ENCODE results near the gene CRIP2.

DNA sequence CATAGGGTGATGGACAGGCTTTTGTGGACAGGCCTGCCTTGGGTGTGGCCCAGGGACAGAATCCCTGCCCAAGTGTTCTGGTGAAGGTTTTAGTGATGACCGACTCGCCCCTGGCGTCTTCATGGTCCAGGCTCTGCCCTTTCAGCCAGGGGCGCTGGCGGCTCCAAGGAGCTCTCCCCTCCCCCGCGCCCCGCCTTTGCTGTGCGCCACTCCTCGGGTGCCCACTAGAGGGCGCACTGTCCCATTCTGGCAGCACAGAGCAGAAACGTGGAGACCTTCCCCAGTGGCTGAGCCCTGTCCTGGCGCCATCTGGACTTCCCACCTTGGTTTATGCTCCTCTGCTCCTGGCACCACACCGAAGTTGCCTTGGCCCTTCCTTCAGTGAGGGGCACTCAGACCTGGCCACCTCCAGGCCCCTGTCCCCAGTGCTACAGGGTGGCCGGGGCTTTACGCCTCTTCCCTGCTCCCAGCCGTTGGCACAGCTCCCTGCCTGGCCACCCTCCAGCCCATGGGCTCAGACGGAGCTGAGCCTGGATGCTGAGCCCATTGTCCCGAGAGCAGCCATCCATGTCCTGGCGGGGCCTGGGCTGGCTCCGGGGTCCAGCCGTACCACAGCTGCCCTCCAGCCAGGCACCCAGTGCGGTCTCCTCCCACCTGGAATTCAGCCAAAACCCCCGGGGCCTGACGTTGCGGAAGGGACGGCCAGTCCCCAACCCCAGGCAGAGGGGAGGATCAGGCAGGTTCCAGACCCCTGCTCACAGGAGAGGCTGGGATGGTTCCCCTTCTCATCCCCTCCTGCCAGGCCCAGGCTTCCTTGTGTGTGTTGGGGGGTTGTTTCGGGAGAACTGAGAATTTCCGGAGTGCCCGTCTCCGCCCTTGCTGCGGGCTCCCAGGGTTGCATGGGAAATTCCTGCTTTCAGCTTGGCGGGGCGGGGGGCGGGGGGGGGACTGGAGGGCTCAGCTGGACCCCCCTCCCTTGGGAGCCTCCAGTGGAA lies 6.5 kb downstream of the CRIP2 start:
- TF ChIP-seq, protein P1, sequence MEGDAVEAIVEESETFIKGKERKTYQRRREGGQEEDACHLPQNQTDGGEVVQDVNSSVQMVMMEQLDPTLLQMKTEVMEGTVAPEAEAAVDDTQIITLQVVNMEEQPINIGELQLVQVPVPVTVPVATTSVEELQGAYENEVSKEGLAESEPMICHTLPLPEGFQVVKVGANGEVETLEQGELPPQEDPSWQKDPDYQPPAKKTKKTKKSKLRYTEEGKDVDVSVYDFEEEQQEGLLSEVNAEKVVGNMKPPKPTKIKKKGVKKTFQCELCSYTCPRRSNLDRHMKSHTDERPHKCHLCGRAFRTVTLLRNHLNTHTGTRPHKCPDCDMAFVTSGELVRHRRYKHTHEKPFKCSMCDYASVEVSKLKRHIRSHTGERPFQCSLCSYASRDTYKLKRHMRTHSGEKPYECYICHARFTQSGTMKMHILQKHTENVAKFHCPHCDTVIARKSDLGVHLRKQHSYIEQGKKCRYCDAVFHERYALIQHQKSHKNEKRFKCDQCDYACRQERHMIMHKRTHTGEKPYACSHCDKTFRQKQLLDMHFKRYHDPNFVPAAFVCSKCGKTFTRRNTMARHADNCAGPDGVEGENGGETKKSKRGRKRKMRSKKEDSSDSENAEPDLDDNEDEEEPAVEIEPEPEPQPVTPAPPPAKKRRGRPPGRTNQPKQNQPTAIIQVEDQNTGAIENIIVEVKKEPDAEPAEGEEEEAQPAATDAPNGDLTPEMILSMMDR (conservative IDR thresholded peaks at IDR 0.05 in 1 of 2, IDR thresholded peaks at IDR 0.05 in 1 of 2; ENCODE audit: extremely low read depth in 1 of 2, insufficient read depth in 1 of 2, low read depth in 1 of 2, low read length in 2 of 2), result peak; percentile 93 to 99
- no peak for TF ChIP-seq EZH2 (IDR thresholded peaks at IDR 0.05; ENCODE audit: borderline replicate concordance, low read length)

Measured in mammary epithelial cell (primary cell).